SJSA1 (cell line): ENCODE results near the gene LAMA5. TPM values are rescaled to one million over a fixed set of nuclear protein-coding genes. Genes with fewer than 3 reads are reported as not detected.

Experiments used
- DNase-seq, 2 experiments: peaks; one replicate each; pipeline ENCODE4 v3.0.0-alpha.2; 2015 to 2020; ENCODE audit warnings: low spot score in 2 of 2, low read depth in 1 of 2
- H3K27ac ChIP-seq: fragments of 250-450 bp; sonication (Bioruptor Pico); 2 replicates; pipeline ENCODE4 v1.5.1; 2020; ENCODE audit warnings: mild to moderate bottlenecking, moderate library complexity
- H3K27me3 ChIP-seq: fragments of 250-450 bp; sonication (Bioruptor Pico); replicated peaks from 2 replicates; pipeline ENCODE4 v1.5.1; 2020; ENCODE audit warnings: mild to moderate bottlenecking, moderate library complexity
- H3K36me3 ChIP-seq: fragments of 250-450 bp; sonication (Bioruptor Pico); 2 replicates; pipeline ENCODE4 v1.5.1; 2020; ENCODE audit warnings: mild to moderate bottlenecking
- H3K4me1 ChIP-seq: fragments of 250-450 bp; sonication (Bioruptor Pico); replicated peaks from 2 replicates; pipeline ENCODE4 v1.6.1; 2021; ENCODE audit warnings: mild to moderate bottlenecking
- H3K4me3 ChIP-seq: fragments of 250-450 bp; sonication (Bioruptor Pico); 2 replicates; pipeline ENCODE4 v1.5.1; 2020; ENCODE audit warnings: mild to moderate bottlenecking
- H3K9me3 ChIP-seq: fragments of 250-450 bp; sonication (Bioruptor Pico); replicated peaks from 2 replicates; pipeline ENCODE4 v1.5.1; 2020; ENCODE audit warnings: mild to moderate bottlenecking
- total RNA-seq: library from RNA; depleted of rRNA; stranded (reverse); fragments of >200 nt; shearing (Covaris generic); gene quantifications from 2 replicates; pipeline ENCODE4 v1.2.3, GENCODE V29; 2014

Gene LAMA5
- total RNA-seq, 1 experiment from 2014 or later, result 3.6 TPM

DNA sequence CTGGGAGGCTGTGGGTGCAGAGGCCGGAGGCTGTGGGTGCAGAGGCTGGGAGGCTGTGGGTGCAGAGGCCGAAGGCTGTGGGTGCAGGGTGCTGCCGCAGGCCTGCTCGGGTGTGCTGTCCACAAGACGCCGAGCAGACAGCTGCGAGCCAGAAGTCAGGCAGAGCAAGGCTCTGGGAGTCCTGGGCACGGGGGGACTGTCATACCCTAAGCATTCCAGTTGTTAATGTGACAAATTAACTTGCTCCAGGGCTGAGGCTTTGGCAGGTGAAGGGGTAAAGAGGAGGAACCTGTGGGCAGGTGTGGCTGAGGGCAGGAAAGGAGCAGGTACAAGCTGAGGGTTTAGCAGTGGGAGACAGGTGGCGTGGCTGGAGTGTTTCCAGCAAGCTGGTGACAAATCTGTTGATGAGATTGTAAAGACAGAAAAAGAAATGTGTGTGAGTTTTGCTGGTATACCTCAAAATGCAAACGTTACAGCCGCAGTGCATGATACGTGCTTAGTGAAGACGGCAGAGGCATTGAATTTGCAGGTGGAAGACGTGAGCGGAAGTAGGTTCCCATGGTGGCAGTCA is 78.5 kb downstream of the LAMA5 start:
- H3K4me3 ChIP-seq, result no peak overlapping the region
- no peak overlapping the region for H3K27ac ChIP-seq
- no peaks in the 10 kb centered on the region for H3K9me3 ChIP-seq
- H3K36me3 ChIP-seq, result peaks cover 12% of the 10 kb centered on the region; the same call in 1 of the 2 replicates
- H3K4me1 ChIP-seq, result no peaks in the 10 kb centered on the region
- DNase-seq, result no peak
- no peaks in the 10 kb centered on the region for H3K27me3 ChIP-seq

GRCh38 chr20:62287759-62288534 is 79.2 kb downstream of the LAMA5 start:
- DNase-seq, result no peak
- Histone ChIP-seq H3K9me3 (no peaks in the 10 kb centered on the region), H3K4me1 (no peaks in the 10 kb centered on the region), H3K27ac (no peak overlapping the region), H3K4me3 (no peak overlapping the region), H3K27me3 (no peaks in the 10 kb centered on the region), H3K36me3 (peaks cover 11% of the 10 kb centered on the region; the same call in 1 of the 2 replicates)

DNA sequence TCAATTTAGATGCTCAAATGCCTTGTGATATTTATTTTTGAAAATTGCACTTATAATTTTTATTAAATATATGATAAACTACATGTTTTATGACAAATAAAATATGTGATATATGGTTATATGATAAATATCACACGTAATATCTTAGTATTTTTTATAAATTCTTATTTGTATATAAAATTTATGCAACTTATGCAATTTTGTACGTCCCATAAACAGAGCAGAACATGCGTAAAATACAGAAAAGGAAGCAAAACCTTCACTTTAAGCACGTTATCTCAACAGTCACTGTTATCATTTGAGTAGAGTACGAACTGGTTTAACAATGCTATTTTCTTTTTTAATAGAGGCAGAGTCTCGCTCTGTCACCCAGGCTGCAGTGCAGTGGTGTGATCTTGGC is 80.0 kb downstream of the LAMA5 start:
- Histone ChIP-seq H3K4me3 (no peak overlapping the region), H3K9me3 (no peaks in the 10 kb centered on the region), H3K27ac (no peak overlapping the region), H3K27me3 (no peaks in the 10 kb centered on the region), H3K4me1 (no peaks in the 10 kb centered on the region), H3K36me3 (peaks cover 12% of the 10 kb centered on the region)
- DNase-seq, result no peak

DNA sequence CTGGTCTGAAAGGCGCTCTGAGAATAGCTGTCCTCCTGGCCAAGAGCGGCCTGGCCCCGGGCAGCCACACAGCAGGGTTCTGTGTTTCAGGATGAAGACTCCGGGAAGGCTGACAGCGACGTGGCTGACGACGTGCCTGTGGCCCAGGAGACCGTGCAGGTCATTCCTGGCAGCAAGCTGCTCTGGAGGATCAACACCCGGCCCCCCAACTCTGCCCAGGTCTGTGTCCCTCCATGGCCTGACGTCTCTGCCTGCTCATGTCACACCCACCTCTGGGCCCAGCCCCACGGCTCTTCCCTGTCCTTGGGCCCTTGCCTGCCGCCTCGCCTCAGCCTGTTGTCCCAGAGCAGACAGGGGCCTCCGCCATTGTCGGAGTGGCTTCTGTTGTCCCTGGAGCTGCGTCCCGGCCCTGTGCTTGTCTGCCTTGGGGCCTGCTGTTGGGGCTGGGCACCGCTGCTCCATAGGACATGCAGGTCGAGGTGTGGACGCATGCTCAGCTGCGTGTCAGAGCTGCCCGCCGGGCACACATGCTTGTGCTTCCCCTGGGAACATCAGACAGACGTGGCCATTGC is 80.5 kb downstream of the LAMA5 start:
- DNase-seq, result no peak
- Histone ChIP-seq H3K4me1 (no peaks in the 10 kb centered on the region), H3K9me3 (no peaks in the 10 kb centered on the region), H3K27me3 (no peaks in the 10 kb centered on the region), H3K36me3 (peaks cover 14% of the 10 kb centered on the region), H3K4me3 (no peak overlapping the region), H3K27ac (no peak overlapping the region)

- Histone ChIP-seq H3K27ac (no peak overlapping the region), H3K4me3 (no peak overlapping the region), H3K36me3 (peaks cover 21% of the 10 kb centered on the region), H3K27me3 (no peaks in the 10 kb centered on the region), H3K4me1 (no peaks in the 10 kb centered on the region), H3K9me3 (no peaks in the 10 kb centered on the region)
- DNase-seq, result no peak
These were observed 81.4 kb downstream of the LAMA5 start for GRCh38 chr20:62285722-62286121.

DNA sequence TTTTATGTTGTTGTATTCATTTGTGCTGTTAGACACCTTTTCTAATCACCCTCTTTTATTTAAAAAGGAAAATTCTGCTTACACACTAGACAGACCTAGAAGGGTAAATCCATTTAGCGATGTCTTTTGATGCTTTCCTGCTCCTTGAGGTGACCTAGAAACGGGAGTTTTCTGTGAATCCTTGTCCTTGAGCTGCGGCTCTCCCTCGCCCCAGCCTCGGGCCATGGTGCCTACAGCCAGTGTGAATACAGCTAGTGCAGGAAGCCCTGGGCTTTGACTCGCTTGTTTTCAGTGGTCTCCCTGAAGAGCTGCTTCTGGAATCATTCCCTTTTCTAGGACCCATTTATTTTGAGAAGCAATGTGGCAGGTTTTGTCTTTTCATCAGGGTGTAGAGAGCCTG is 82.0 kb downstream of the LAMA5 start:
- no peaks in the 10 kb centered on the region for H3K4me1 ChIP-seq
- H3K9me3 ChIP-seq, result no peaks in the 10 kb centered on the region
- peaks cover 27% of the 10 kb centered on the region for H3K36me3 ChIP-seq
- H3K4me3 ChIP-seq, result no peak overlapping the region
- no peak for DNase-seq
- no peak overlapping the region for H3K27ac ChIP-seq
- H3K27me3 ChIP-seq, result no peaks in the 10 kb centered on the region

- H3K9me3 ChIP-seq, result no peaks in the 10 kb centered on the region
- no peaks in the 10 kb centered on the region for H3K27me3 ChIP-seq
- DNase-seq, result no peak
- H3K4me1 ChIP-seq, result no peaks in the 10 kb centered on the region
- H3K4me3 ChIP-seq, result no peak overlapping the region
- peaks cover 34% of the 10 kb centered on the region for H3K36me3 ChIP-seq
- no peak overlapping the region for H3K27ac ChIP-seq
These were observed 82.7 kb downstream of the LAMA5 start for GRCh38 chr20:62284448-62284847.

DNA sequence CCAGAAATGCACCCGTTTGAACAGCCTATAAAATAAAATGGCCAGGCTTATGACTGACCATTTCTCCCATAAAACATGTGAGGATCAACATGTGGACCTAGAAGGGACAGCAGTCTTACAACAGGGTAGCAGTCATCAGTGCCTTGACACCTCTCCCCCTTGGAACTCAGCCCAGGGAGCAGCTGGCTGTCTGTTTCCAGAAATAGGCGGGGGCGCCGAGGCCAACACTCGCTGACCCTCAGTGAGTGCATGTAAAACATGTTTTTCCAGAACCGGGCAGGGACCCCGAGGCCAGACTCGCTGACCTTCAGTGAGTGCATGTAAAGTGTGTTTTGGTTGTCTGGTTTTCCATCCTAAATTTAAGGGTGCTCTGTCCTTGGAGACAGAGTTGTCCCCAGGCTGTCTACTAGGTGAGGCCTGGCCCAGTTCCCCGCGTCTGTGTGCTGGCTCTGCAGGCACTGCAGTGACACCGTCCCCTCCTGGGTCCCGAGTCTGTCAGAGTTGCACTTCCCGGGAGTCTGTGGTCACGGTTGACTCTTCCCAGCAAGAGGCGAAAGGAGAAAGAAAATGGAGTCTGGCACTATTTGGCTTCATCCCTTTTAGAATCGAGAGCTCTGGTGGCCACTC is 84.1 kb downstream of the LAMA5 start:
- Histone ChIP-seq H3K36me3 (peaks cover 39% of the 10 kb centered on the region), H3K4me1 (no peaks in the 10 kb centered on the region), H3K27ac (no peak overlapping the region), H3K27me3 (no peaks in the 10 kb centered on the region), H3K4me3 (no peak overlapping the region), H3K9me3 (no peaks in the 10 kb centered on the region)
- no peak for DNase-seq

GRCh38 chr20:62282103-62282502 is 85.0 kb downstream of the LAMA5 start:
- H3K27ac ChIP-seq, result no peak overlapping the region
- no peaks in the 10 kb centered on the region for H3K9me3 ChIP-seq
- no peaks in the 10 kb centered on the region for H3K4me1 ChIP-seq
- peaks cover 39% of the 10 kb centered on the region for H3K36me3 ChIP-seq
- DNase-seq, result no peak
- no peak overlapping the region for H3K4me3 ChIP-seq
- H3K27me3 ChIP-seq, result no peaks in the 10 kb centered on the region

DNA sequence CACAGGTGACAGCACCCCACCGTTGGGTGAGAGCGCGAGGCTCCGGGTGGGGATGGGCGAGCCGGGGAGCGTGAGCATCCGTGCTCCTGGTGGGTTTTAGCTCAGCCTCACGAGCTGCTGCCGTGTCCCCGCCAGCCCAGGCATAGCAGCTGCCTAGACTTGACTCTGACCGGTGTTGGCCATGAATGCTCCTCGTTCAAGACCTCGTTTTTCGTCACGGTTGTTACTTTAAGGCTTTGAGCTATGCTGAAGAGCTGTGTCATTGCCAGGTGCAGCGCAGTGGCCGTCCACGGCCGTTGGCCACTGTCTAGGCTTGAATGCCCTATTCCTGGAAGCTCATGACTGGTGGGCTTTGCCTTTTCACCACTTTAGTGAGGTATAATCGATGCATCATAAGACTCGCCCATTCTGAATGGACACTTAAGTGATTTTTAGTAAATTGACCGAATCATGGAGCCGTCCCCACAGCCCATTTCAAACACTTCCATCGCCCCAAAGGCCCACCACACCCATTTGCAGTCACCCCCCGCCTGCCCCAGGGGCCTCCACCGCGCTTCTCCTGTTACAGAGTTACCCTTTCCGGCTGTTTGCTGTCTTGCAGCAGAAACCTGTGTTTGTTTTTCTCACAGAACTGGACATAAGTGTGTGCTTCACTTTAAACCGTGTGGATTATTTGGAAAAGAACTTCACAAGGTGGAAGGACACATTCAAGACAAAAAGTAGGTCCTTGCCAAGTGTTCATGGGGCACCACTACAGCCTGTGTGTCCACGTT is 85.8 kb downstream of the LAMA5 start:
- H3K36me3 ChIP-seq, result peaks cover 35% of the 10 kb centered on the region
- no peaks in the 10 kb centered on the region for H3K27me3 ChIP-seq
- no peak overlapping the region for H3K4me3 ChIP-seq
- no peaks in the 10 kb centered on the region for H3K9me3 ChIP-seq
- H3K4me1 ChIP-seq, result no peaks in the 10 kb centered on the region
- H3K27ac ChIP-seq, result no peak overlapping the region
- no peak for DNase-seq

- Histone ChIP-seq H3K27me3 (no peaks in the 10 kb centered on the region), H3K27ac (no peak overlapping the region), H3K4me3 (no peak overlapping the region), H3K36me3 (peaks cover 35% of the 10 kb centered on the region), H3K4me1 (no peaks in the 10 kb centered on the region), H3K9me3 (no peaks in the 10 kb centered on the region)
- DNase-seq, result no peak
These were observed 86.8 kb downstream of the LAMA5 start for GRCh38 chr20:62280303-62280702.

DNA sequence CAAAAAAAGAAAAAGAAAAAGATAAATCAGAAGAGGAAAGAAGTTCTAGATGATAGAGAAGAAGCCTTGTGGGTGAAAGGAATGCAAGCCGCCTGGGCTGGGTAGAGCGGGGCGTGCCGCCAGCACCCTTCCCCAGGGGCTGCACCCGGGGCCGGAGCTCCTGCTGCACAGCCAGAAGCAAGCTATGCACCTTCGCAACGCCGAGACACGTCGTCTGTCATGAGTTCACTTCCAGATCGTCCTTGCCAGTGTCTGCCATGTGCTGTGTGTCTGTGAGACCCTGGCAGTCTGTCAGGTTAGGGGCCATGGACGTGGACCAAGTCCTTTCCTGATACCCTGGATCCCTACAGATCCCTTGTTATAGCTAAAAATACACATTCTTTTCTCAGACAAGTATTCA is 89.9 kb downstream of the LAMA5 start:
- no peak for DNase-seq
- no peak overlapping the region for H3K4me3 ChIP-seq
- no peaks in the 10 kb centered on the region for H3K4me1 ChIP-seq
- peaks cover 37% of the 10 kb centered on the region for H3K36me3 ChIP-seq
- H3K27ac ChIP-seq, result no peak overlapping the region
- H3K27me3 ChIP-seq, result no peaks in the 10 kb centered on the region
- H3K9me3 ChIP-seq, result no peaks in the 10 kb centered on the region

- H3K36me3 ChIP-seq, result peaks cover 35% of the 10 kb centered on the region
- H3K27ac ChIP-seq, result no peak overlapping the region
- H3K9me3 ChIP-seq, result no peaks in the 10 kb centered on the region
- no peaks in the 10 kb centered on the region for H3K4me1 ChIP-seq
- no peak overlapping the region for H3K4me3 ChIP-seq
- DNase-seq, result no peak
- H3K27me3 ChIP-seq, result no peaks in the 10 kb centered on the region
These were observed 90.7 kb downstream of the LAMA5 start for GRCh38 chr20:62276439-62276838.
